Loucy (cell line): ENCODE measurements around the gene HIGD1C.

ENCODE experiments used
- H2AFZ ChIP-seq: fragments of 200-600 bp; sonication (generic); 2 replicates; pipeline ENCODE4 v1.6.0; 2016; ENCODE audit warnings: antibody characterized with exemption, mild to moderate bottlenecking, low read length, moderate library complexity
- H3F3A ChIP-seq: fragments of 200-600 bp; 2 replicates; pipeline ENCODE4 v1.6.0; 2016; ENCODE audit warnings: antibody characterized with exemption, low read depth, mild to moderate bottlenecking
- H3K27me3 ChIP-seq: fragments of 200-600 bp; sonication (generic); 2 replicates; pipeline ENCODE4 v1.6.1; 2014; ENCODE audit warnings: low read length, mild to moderate bottlenecking; ENCODE audit not compliant: insufficient read depth, poor library complexity, severe bottlenecking
- H3K36me3 ChIP-seq: fragments of 200-600 bp; sonication (generic); 2 replicates; pipeline ENCODE4 v1.6.1; 2016; ENCODE audit warnings: low read length; ENCODE audit not compliant: insufficient read depth
- H3K4me1 ChIP-seq: fragments of 200-600 bp; sonication (generic); 2 replicates; pipeline ENCODE4 v1.5.1; 2014; ENCODE audit warnings: low read length, mild to moderate bottlenecking; ENCODE audit not compliant: insufficient read depth, poor library complexity, severe bottlenecking
- H3K4me2 ChIP-seq: fragments of 200-600 bp; sonication (generic); 2 replicates; pipeline ENCODE4 v1.6.0; 2014; ENCODE audit warnings: antibody characterized with exemption, low read length, low read depth, mild to moderate bottlenecking; ENCODE audit not compliant: poor library complexity, severe bottlenecking
- H3K4me3 ChIP-seq: fragments of 200-600 bp; sonication (generic); 2 replicates; pipeline ENCODE4 v1.5.1; 2014; ENCODE audit warnings: low read length, mild to moderate bottlenecking, mixed read lengths; ENCODE audit not compliant: poor library complexity, severe bottlenecking
- H3K79me2 ChIP-seq: fragments of 200-600 bp; sonication (generic); 2 replicates; pipeline ENCODE4 v1.6.1; 2014; ENCODE audit warnings: low read length; ENCODE audit not compliant: insufficient read depth
- H3K9ac ChIP-seq: fragments of 200-600 bp; sonication (generic); 2 replicates; pipeline ENCODE4 v1.6.0; 2014; ENCODE audit warnings: mild to moderate bottlenecking, low read depth, low read length, moderate library complexity; ENCODE audit not compliant: poor library complexity, severe bottlenecking
- H3K9me2 ChIP-seq: fragments of 200-600 bp; sonication (generic); replicated peaks from 2 replicates; pipeline ENCODE4 v1.6.1; 2016; ENCODE audit warnings: low read depth, low read length, mixed read lengths
- H3K9me3 ChIP-seq: fragments of 200-600 bp; sonication (generic); 2 replicates; pipeline ENCODE4 v1.6.1; 2014; ENCODE audit warnings: mild to moderate bottlenecking, antibody characterized with exemption, low read length, low read depth; ENCODE audit not compliant: insufficient read depth
- H4K20me1 ChIP-seq: fragments of 200-600 bp; sonication (generic); 2 replicates; pipeline ENCODE4 v1.6.0; 2014; ENCODE audit warnings: antibody characterized with exemption, low read length, mild to moderate bottlenecking; ENCODE audit not compliant: insufficient read depth, poor library complexity, severe bottlenecking
- EZH2phosphoT487 ChIP-seq: fragments of 200-600 bp; IDR thresholded peaks from 2 replicates; pipeline ENCODE4 v1.6.1; 2018; ENCODE audit warnings: antibody characterized with exemption, mild to moderate bottlenecking, moderate library complexity, borderline replicate concordance
- TF ChIP-seq, protein P1 (sequence below): fragments of 200-600 bp; sonication (generic); conservative IDR thresholded peaks from 2 replicates; pipeline ENCODE4 v1.5.1; 2014; ENCODE audit warnings: mild to moderate bottlenecking, antibody characterized with exemption, low read length

Gene HIGD1C

DNA sequence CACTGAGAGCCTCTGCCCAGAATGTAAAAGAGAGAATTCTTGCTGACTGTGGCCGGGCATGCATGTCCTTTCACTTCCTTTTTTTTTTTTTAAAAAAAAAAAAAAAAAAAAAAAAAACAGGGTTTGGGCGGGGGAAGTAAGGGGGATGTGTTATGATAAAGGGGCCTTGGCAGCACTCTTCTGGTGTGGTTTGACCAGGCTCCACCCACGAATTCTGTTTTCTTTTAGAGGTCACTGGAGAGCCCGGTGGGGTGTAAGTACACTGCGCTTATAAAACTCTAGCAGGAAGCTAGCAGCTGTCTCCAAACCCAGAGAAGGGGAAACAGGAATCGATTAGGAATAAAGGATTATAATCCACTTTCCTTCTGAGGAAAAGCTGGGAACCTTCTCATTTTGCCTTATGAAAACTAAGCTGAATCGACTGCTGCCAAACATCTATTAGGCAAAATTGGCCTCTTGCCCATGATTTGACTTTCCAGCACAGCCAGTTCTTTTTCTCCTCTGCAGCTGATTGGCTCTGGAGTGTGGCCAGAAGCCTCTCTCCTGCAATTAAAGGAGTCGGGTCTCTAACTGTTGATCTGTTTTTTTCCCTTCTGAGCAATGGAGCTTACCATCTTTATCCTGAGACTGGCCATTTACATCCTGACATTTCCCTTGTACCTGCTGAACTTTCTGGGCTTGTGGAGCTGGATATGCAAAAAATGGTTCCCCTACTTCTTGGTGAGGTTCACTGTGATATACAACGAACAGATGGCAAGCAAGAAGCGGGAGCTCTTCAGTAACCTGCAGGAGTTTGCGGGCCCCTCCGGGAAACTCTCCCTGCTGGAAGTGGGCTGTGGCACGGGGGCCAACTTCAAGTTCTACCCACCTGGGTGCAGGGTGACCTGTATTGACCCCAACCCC, 27.7 kb upstream of the HIGD1C start:
- Histone ChIP-seq H3K4me2 (peak overlapping the region; percentile 98), H3F3A (no peaks in the 10 kb centered on the region), H3K4me1 (peaks cover 58% of the 10 kb centered on the region), H3K79me2 (peaks cover 50% of the 10 kb centered on the region), H3K36me3 (no peaks in the 10 kb centered on the region), H2AFZ (peak overlapping the region; percentile 78), H3K9me2 (no peaks in the 10 kb centered on the region), H4K20me1 (peaks cover 12% of the 10 kb centered on the region), H3K9ac (peak overlapping the region; percentile 93), H3K27me3 (no peaks in the 10 kb centered on the region), H3K9me3 (no peaks in the 10 kb centered on the region), H3K4me3 (peak overlapping the region; percentile 92)
- TF ChIP-seq, protein P1, sequence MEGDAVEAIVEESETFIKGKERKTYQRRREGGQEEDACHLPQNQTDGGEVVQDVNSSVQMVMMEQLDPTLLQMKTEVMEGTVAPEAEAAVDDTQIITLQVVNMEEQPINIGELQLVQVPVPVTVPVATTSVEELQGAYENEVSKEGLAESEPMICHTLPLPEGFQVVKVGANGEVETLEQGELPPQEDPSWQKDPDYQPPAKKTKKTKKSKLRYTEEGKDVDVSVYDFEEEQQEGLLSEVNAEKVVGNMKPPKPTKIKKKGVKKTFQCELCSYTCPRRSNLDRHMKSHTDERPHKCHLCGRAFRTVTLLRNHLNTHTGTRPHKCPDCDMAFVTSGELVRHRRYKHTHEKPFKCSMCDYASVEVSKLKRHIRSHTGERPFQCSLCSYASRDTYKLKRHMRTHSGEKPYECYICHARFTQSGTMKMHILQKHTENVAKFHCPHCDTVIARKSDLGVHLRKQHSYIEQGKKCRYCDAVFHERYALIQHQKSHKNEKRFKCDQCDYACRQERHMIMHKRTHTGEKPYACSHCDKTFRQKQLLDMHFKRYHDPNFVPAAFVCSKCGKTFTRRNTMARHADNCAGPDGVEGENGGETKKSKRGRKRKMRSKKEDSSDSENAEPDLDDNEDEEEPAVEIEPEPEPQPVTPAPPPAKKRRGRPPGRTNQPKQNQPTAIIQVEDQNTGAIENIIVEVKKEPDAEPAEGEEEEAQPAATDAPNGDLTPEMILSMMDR, result no peak
- no peak for TF ChIP-seq EZH2phosphoT487

DNA sequence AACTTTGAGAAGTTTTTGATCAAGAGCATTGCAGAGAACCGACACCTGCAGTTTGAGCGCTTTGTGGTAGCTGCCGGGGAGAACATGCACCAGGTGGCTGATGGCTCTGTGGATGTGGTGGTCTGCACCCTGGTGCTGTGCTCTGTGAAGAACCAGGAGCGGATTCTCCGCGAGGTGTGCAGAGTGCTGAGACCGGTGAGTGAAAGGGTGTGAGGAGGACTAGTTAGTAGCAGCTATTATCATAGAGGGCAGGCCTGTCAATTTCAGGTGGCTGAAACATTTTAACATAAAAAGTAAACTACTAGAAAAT, 27.0 kb upstream of the HIGD1C start:
- peak overlapping the region; percentile 93 for H3K9ac ChIP-seq
- peak overlapping the region; percentile 92 for H3K4me3 ChIP-seq
- H3K9me3 ChIP-seq, result no peaks in the 10 kb centered on the region
- peaks cover 61% of the 10 kb centered on the region for H3K4me1 ChIP-seq
- H3F3A ChIP-seq, result no peaks in the 10 kb centered on the region
- H3K27me3 ChIP-seq, result no peaks in the 10 kb centered on the region
- peaks cover 12% of the 10 kb centered on the region for H4K20me1 ChIP-seq
- no peak for TF ChIP-seq EZH2phosphoT487
- TF ChIP-seq, protein P1, result no peak
- H3K4me2 ChIP-seq, result peak overlapping the region; percentile 98
- peak overlapping the region; percentile 78 for H2AFZ ChIP-seq
- peaks cover 56% of the 10 kb centered on the region for H3K79me2 ChIP-seq
- no peaks in the 10 kb centered on the region for H3K36me3 ChIP-seq
- no peaks in the 10 kb centered on the region for H3K9me2 ChIP-seq

DNA sequence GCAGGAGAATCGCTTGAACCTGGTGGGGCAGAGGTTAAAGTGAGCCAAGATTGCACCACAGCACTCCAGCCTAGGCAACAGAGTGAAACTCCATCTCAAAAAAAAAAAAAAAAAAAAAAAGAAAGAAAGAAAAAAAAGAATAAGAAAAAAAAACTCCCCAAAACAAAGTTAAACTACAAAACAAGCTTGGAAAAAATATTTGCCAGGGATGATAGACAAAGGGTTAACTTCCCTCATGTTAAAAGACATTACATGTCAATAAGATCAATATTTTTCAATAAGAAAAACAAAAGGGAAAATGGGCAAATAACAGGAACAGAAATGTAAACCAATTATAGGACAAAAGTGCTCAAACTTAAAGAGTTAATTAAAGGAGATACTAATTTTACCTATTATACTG, 26.4 kb upstream of the HIGD1C start:
- no peak overlapping the region for H2AFZ ChIP-seq
- peaks cover 12% of the 10 kb centered on the region for H4K20me1 ChIP-seq
- H3K4me2 ChIP-seq, result peak overlapping the region; percentile 98
- peak overlapping the region; percentile 92 for H3K4me3 ChIP-seq
- peaks cover 61% of the 10 kb centered on the region for H3K4me1 ChIP-seq
- peaks cover 62% of the 10 kb centered on the region for H3K79me2 ChIP-seq
- H3K9me3 ChIP-seq, result no peaks in the 10 kb centered on the region
- no peaks in the 10 kb centered on the region for H3F3A ChIP-seq
- no peaks in the 10 kb centered on the region for H3K36me3 ChIP-seq
- TF ChIP-seq EZH2phosphoT487, result no peak
- TF ChIP-seq, protein P1, result no peak
- no peaks in the 10 kb centered on the region for H3K9me2 ChIP-seq
- no peaks in the 10 kb centered on the region for H3K27me3 ChIP-seq
- peak overlapping the region; percentile 93 for H3K9ac ChIP-seq
